Activated CD8-positive, alpha-beta memory T cell treated with anti-CD3 and anti-CD28 coated beads, Interleukin-2, amount 10 ng/mL, durations not matched to agents 7 days and 5 days (primary cell): ENCODE data around the gene ANKRD16. TPM values are rescaled to one million over a fixed set of nuclear protein-coding genes. Genes with fewer than 3 reads are reported as not detected.
"Not testable (repeated sequence)": the region's sequence is repeated elsewhere in the genome, so short reads cannot be mapped to it uniquely, and the experiment has no call there.

Source experiments
- ATAC-seq: fragments of 150-1000 bp; cut with Tn5 transposase; one replicate; pipeline ENCODE4 v1.10.0; 2021; ENCODE audit warnings: moderate library complexity
- CTCF ChIA-PET: fragments of 350-600 bp; sonication (Branson Sonifier 250); formaldehyde crosslinking; loops from one replicate; lab custom pipeline; 2021; ENCODE audit warnings: antibody characterized with exemption; lab: Charles Lee
- DNase-seq: peaks from one replicate; pipeline ENCODE4 v3.0.0-alpha.2; 2020
- H3K27ac Mint-ChIP-seq: one replicate; pipeline ENCODE4 v1.8.0; 2021; ENCODE audit warnings: mild to moderate bottlenecking, mixed read lengths
- H3K27me3 Mint-ChIP-seq: one replicate; pipeline ENCODE4 v1.8.0; 2021; ENCODE audit warnings: mixed read lengths
- H3K36me3 Mint-ChIP-seq: one replicate; pipeline ENCODE4 v1.8.0; 2021; ENCODE audit warnings: mild to moderate bottlenecking, mixed read lengths
- H3K4me1 Mint-ChIP-seq: one replicate; pipeline ENCODE4 v1.8.0; 2021; ENCODE audit warnings: mixed read lengths
- H3K4me3 Mint-ChIP-seq: one replicate; pipeline ENCODE4 v1.8.0; 2021; ENCODE audit warnings: mild to moderate bottlenecking, moderate library complexity, mixed read lengths
- H3K9me3 Mint-ChIP-seq: one replicate; pipeline ENCODE4 v1.8.0; 2022; ENCODE audit warnings: low read depth, mixed read lengths
- total RNA-seq, 2 experiments: library from RNA; stranded (reverse); gene quantifications; one replicate each; pipeline ENCODE4 v1.2.3, GENCODE V29; 2021

The ANKRD16 gene
- total RNA-seq, 2 experiments from 2014 or later, result 4.6 to 4.7 TPM

GRCh38 chr10:5835446-5836095 is 54.1 kb downstream of the ANKRD16 start:
- CTCF ChIA-PET, result no interaction called here
- no peak for DNase-seq
- H3K4me1 Mint-ChIP-seq, result no peaks in the 10 kb centered on the region
- no peaks in the 10 kb centered on the region for H3K9me3 Mint-ChIP-seq
- H3K36me3 Mint-ChIP-seq, result no peaks in the 10 kb centered on the region
- H3K27me3 Mint-ChIP-seq, result peaks cover 4% of the 10 kb centered on the region
- no peak overlapping the region for H3K27ac Mint-ChIP-seq
- ATAC-seq, result no peak
- H3K4me3 Mint-ChIP-seq, result no peak overlapping the region

GRCh38 chr10:5833814-5834213 is 55.9 kb downstream of the ANKRD16 start:
- no peaks in the 10 kb centered on the region for H3K36me3 Mint-ChIP-seq
- H3K4me3 Mint-ChIP-seq, result no peak overlapping the region
- CTCF ChIA-PET, result no interaction called here
- DNase-seq (no peak), ATAC-seq (no peak)
- H3K9me3 Mint-ChIP-seq, result no peaks in the 10 kb centered on the region
- no peaks in the 10 kb centered on the region for H3K4me1 Mint-ChIP-seq
- H3K27ac Mint-ChIP-seq, result no peak overlapping the region
- peaks cover 2% of the 10 kb centered on the region for H3K27me3 Mint-ChIP-seq

GRCh38 chr10:5832946-5833345 is 56.7 kb downstream of the ANKRD16 start:
- H3K9me3 Mint-ChIP-seq, result no peaks in the 10 kb centered on the region
- CTCF ChIA-PET, result no interaction called here
- DNase-seq, result no peak
- H3K27me3 Mint-ChIP-seq, result peaks cover 2% of the 10 kb centered on the region
- H3K27ac Mint-ChIP-seq, result no peak overlapping the region
- no peaks in the 10 kb centered on the region for H3K4me1 Mint-ChIP-seq
- H3K36me3 Mint-ChIP-seq, result no peaks in the 10 kb centered on the region
- ATAC-seq, result no peak
- no peak overlapping the region for H3K4me3 Mint-ChIP-seq

- CTCF ChIA-PET, result no interaction called here
- Mint-ChIP-seq H3K27ac (no peak overlapping the region), H3K9me3 (no peaks in the 10 kb centered on the region), H3K4me1 (no peaks in the 10 kb centered on the region), H3K27me3 (peaks cover 2% of the 10 kb centered on the region), H3K36me3 (no peaks in the 10 kb centered on the region), H3K4me3 (no peak overlapping the region)
- ATAC-seq (no peak), DNase-seq (no peak)
Measured at GRCh38 chr10:5831446-5831782, 58.3 kb downstream of the ANKRD16 start.

- no peak for ATAC-seq
- Mint-ChIP-seq H3K4me1 (no peaks in the 10 kb centered on the region), H3K27me3 (peaks cover 2% of the 10 kb centered on the region), H3K4me3 (no peak overlapping the region), H3K36me3 (no peaks in the 10 kb centered on the region), H3K9me3 (no peaks in the 10 kb centered on the region), H3K27ac (no peak overlapping the region)
- DNase-seq, result no peak
- CTCF ChIA-PET, result no interaction called here
Measured at GRCh38 chr10:5830629-5831445, 58.9 kb downstream of the ANKRD16 start.

- Mint-ChIP-seq H3K27me3 (peaks cover 2% of the 10 kb centered on the region), H3K4me1 (no peaks in the 10 kb centered on the region), H3K4me3 (no peak overlapping the region), H3K9me3 (no peaks in the 10 kb centered on the region), H3K27ac (no peak overlapping the region), H3K36me3 (no peaks in the 10 kb centered on the region)
- CTCF ChIA-PET, result no interaction called here
- no peak for DNase-seq
- no peak for ATAC-seq
Measured at GRCh38 chr10:5829267-5829666, 60.4 kb downstream of the ANKRD16 start.

- no peaks in the 10 kb centered on the region for H3K36me3 Mint-ChIP-seq
- H3K4me1 Mint-ChIP-seq, result no peaks in the 10 kb centered on the region
- H3K9me3 Mint-ChIP-seq, result no peaks in the 10 kb centered on the region
- DNase-seq, result peak; percentile 38
- no peaks in the 10 kb centered on the region for H3K27me3 Mint-ChIP-seq
- no peak for ATAC-seq
- CTCF ChIA-PET, result no interaction called here
- no peak overlapping the region for H3K27ac Mint-ChIP-seq
- no peak overlapping the region for H3K4me3 Mint-ChIP-seq
Measured at GRCh38 chr10:5828725-5829124, 61.0 kb downstream of the ANKRD16 start.

GRCh38 chr10:5827841-5828240 is 61.9 kb downstream of the ANKRD16 start:
- CTCF ChIA-PET, result no interaction called here
- H3K27ac Mint-ChIP-seq, result no peak overlapping the region
- no peak for ATAC-seq
- H3K9me3 Mint-ChIP-seq, result no peaks in the 10 kb centered on the region
- no peaks in the 10 kb centered on the region for H3K36me3 Mint-ChIP-seq
- no peak overlapping the region for H3K4me3 Mint-ChIP-seq
- H3K4me1 Mint-ChIP-seq, result no peaks in the 10 kb centered on the region
- H3K27me3 Mint-ChIP-seq, result no peaks in the 10 kb centered on the region
- DNase-seq, result peak; percentile 12

GRCh38 chr10:5826511-5826910 is 63.2 kb downstream of the ANKRD16 start:
- H3K27ac Mint-ChIP-seq, ATAC-seq, H3K9me3 Mint-ChIP-seq, H3K27me3 Mint-ChIP-seq, DNase-seq, H3K4me1 Mint-ChIP-seq, H3K36me3 Mint-ChIP-seq, H3K4me3 Mint-ChIP-seq, CTCF ChIA-PET: not testable (repeated sequence)

GRCh38 chr10:5818894-5819293 is 70.8 kb downstream of the ANKRD16 start:
- Mint-ChIP-seq H3K27me3 (no peaks in the 10 kb centered on the region), H3K36me3 (peaks cover 4% of the 10 kb centered on the region), H3K4me1 (peaks cover 36% of the 10 kb centered on the region), H3K9me3 (peaks cover 2% of the 10 kb centered on the region), H3K4me3 (no peak overlapping the region), H3K27ac (no peak overlapping the region)
- DNase-seq (no peak), ATAC-seq (no peak)
- CTCF ChIA-PET, result interaction anchor here (1.5 kb wide), 1 partner anchor 55 kb away, joined by 4 read pairs; no protein-coding TSS in a partner anchor

GRCh38 chr10:5818048-5818331 is 71.7 kb downstream of the ANKRD16 start:
- Mint-ChIP-seq H3K36me3 (peaks cover 4% of the 10 kb centered on the region), H3K9me3 (peaks cover 2% of the 10 kb centered on the region), H3K4me1 (peaks cover 36% of the 10 kb centered on the region), H3K4me3 (no peak overlapping the region), H3K27ac (no peak overlapping the region), H3K27me3 (no peaks in the 10 kb centered on the region)
- ATAC-seq (no peak), DNase-seq (no peak)
- CTCF ChIA-PET, result interaction anchor here (1.5 kb wide), 1 partner anchor 56 kb away, joined by 4 read pairs; no protein-coding TSS in a partner anchor

- Mint-ChIP-seq H3K9me3 (peaks cover 2% of the 10 kb centered on the region), H3K36me3 (peaks cover 4% of the 10 kb centered on the region), H3K4me3 (no peak overlapping the region), H3K27ac (no peak overlapping the region), H3K4me1 (peaks cover 36% of the 10 kb centered on the region), H3K27me3 (no peaks in the 10 kb centered on the region)
- peak; percentile 34 for DNase-seq
- no peak for ATAC-seq
- CTCF ChIA-PET, result no interaction called here
Measured at GRCh38 chr10:5817322-5818047, 72.2 kb downstream of the ANKRD16 start.

- no peaks in the 10 kb centered on the region for H3K27me3 Mint-ChIP-seq
- H3K4me3 Mint-ChIP-seq, result no peak overlapping the region
- peaks cover 2% of the 10 kb centered on the region for H3K9me3 Mint-ChIP-seq
- peaks cover 8% of the 10 kb centered on the region for H3K36me3 Mint-ChIP-seq
- peak; percentile 26 for DNase-seq
- H3K27ac Mint-ChIP-seq, result no peak overlapping the region
- ATAC-seq, result no peak
- H3K4me1 Mint-ChIP-seq, result peaks cover 39% of the 10 kb centered on the region
- CTCF ChIA-PET, result no interaction called here
Measured at GRCh38 chr10:5816170-5816569, 73.5 kb downstream of the ANKRD16 start.
